Measurements from ENCODE around the gene PPP1R12A. TPM values are rescaled to one million over a fixed set of nuclear protein-coding genes. Genes with fewer than 3 reads are reported as not detected.
"Not testable (repeated sequence)": the region's sequence is repeated elsewhere in the genome, so short reads cannot be mapped to it uniquely, and the experiment has no call there.

Gene PPP1R12A
- total RNA-seq, 1 donor: 207 TPM

- no peak overlapping the region for H3K4me3 ChIP-seq (ENCODE audit: low read depth, low read length)
- TF ChIP-seq CTCF (IDR thresholded peaks at IDR 0.05; ENCODE audit: insufficient read depth, low read depth, low read length): no peak
- DNase-seq (ENCODE audit: low read depth): no peak
These were observed 19.2 kb upstream of the PPP1R12A start for GRCh38 chr12:79954037-79954610.

GRCh38 chr12:79949098-79949497, 14.2 kb upstream of the PPP1R12A start:
- no peak for DNase-seq (ENCODE audit: low read depth)
- no peak overlapping the region for H3K4me3 ChIP-seq (ENCODE audit: low read depth, low read length)
- TF ChIP-seq CTCF (IDR thresholded peaks at IDR 0.05; ENCODE audit: insufficient read depth, low read depth, low read length): no peak

- no peak overlapping the region for H3K4me3 ChIP-seq (ENCODE audit: low read depth, low read length)
- TF ChIP-seq CTCF (IDR thresholded peaks at IDR 0.05; ENCODE audit: insufficient read depth, low read depth, low read length): no peak
- DNase-seq (ENCODE audit: low read depth): no peak
These were observed 10.5 kb upstream of the PPP1R12A start for GRCh38 chr12:79945433-79945832.

- no peak for DNase-seq (ENCODE audit: low read depth)
- H3K4me3 ChIP-seq (ENCODE audit: low read depth, low read length): no peak overlapping the region
- TF ChIP-seq CTCF (IDR thresholded peaks at IDR 0.05; ENCODE audit: insufficient read depth, low read depth, low read length): no peak
These were observed 9.7 kb upstream of the PPP1R12A start for GRCh38 chr12:79944565-79944964.

- not testable (repeated sequence) for DNase-seq (ENCODE audit: low read depth); H3K4me3 ChIP-seq (ENCODE audit: low read depth, low read length)
These were observed 7.9 kb upstream of the PPP1R12A start for GRCh38 chr12:79942846-79943245.

GRCh38 chr12:79939728-79940310, 4.9 kb upstream of the PPP1R12A start:
- no peak for DNase-seq (ENCODE audit: low read depth)
- H3K4me3 ChIP-seq (ENCODE audit: low read depth, low read length): no peak overlapping the region
- no peak for TF ChIP-seq CTCF (IDR thresholded peaks at IDR 0.05; ENCODE audit: insufficient read depth, low read depth, low read length)

GRCh38 chr12:79938843-79939242, 3.9 kb upstream of the PPP1R12A start:
- TF ChIP-seq CTCF (IDR thresholded peaks at IDR 0.05; ENCODE audit: insufficient read depth, low read depth, low read length): no peak
- no peak for DNase-seq (ENCODE audit: low read depth)
- H3K4me3 ChIP-seq (ENCODE audit: low read depth, low read length): no peak overlapping the region
